Hepatocyte (in vitro differentiated cells): ENCODE measurements around the gene ALK. TPM values are rescaled to one million over a fixed set of nuclear protein-coding genes. Genes with fewer than 3 reads are reported as not detected.

ENCODE experiments used
- DNase-seq: peaks from one replicate; pipeline ENCODE4 v3.0.0-alpha.2; 2016; ENCODE audit warnings: low spot score
- H2AFZ ChIP-seq: fragments of 200-600 bp; sonication (generic); 2 replicates; pipeline ENCODE4 v1.6.0; 2016; ENCODE audit warnings: antibody characterized with exemption, mild to moderate bottlenecking
- H3K27ac ChIP-seq: fragments of 200-600 bp; sonication (generic); 2 replicates; pipeline ENCODE4 v1.5.1; 2016; ENCODE audit warnings: mild to moderate bottlenecking
- H3K27me3 ChIP-seq: fragments of 200-600 bp; sonication (generic); 2 replicates; pipeline ENCODE4 v1.6.1; 2016
- H3K36me3 ChIP-seq: fragments of 200-600 bp; sonication (generic); replicated peaks from 2 replicates; pipeline ENCODE4 v1.5.1; 2016; ENCODE audit warnings: low read depth; ENCODE audit not compliant: insufficient read depth
- H3K4me1 ChIP-seq: fragments of 200-600 bp; sonication (generic); 2 replicates; pipeline ENCODE4 v1.5.1; 2016; ENCODE audit warnings: mild to moderate bottlenecking, moderate library complexity; ENCODE audit not compliant: insufficient read depth
- H3K4me2 ChIP-seq: fragments of 200-600 bp; sonication (generic); 2 replicates; pipeline ENCODE4 v1.6.0; 2016
- H3K4me3 ChIP-seq: fragments of 200-600 bp; sonication (generic); 2 replicates; pipeline ENCODE4 v1.5.1; 2016; ENCODE audit warnings: mild to moderate bottlenecking
- H3K79me2 ChIP-seq: fragments of 200-600 bp; sonication (generic); 2 replicates; pipeline ENCODE4 v1.6.0; 2017; ENCODE audit warnings: mild to moderate bottlenecking
- H3K9me2 ChIP-seq: fragments of 200-600 bp; sonication (generic); replicated peaks from 2 replicates; pipeline ENCODE4 v1.6.0; 2017; ENCODE audit warnings: mild to moderate bottlenecking; ENCODE audit not compliant: insufficient read depth
- H3K9me3 ChIP-seq: fragments of 200-600 bp; sonication (generic); 2 replicates; pipeline ENCODE4 v1.5.1; 2016; ENCODE audit warnings: low read depth, mild to moderate bottlenecking
- H4K20me1 ChIP-seq: fragments of 200-600 bp; sonication (generic); 2 replicates; pipeline ENCODE4 v1.6.0; 2016; ENCODE audit warnings: mild to moderate bottlenecking; ENCODE audit not compliant: insufficient read depth, poor library complexity, severe bottlenecking
- CTCF ChIP-seq: fragments of 200-600 bp; sonication (generic); IDR thresholded peaks from 2 replicates; pipeline ENCODE4 v1.5.1; 2016; ENCODE audit warnings: antibody characterized with exemption, mild to moderate bottlenecking; ENCODE audit not compliant: poor library complexity
- EZH2 ChIP-seq: fragments of 200-600 bp; sonication (generic); IDR thresholded peaks from 2 replicates; pipeline ENCODE4 v1.6.1; 2016; ENCODE audit warnings: antibody characterized with exemption, mild to moderate bottlenecking, borderline replicate concordance
- EZH2phosphoT487 ChIP-seq: fragments of 200-600 bp; sonication (generic); IDR thresholded peaks from one replicate; pipeline ENCODE4 v1.6.1; 2018; ENCODE audit warnings: antibody characterized with exemption, mild to moderate bottlenecking, low read depth, moderate library complexity; ENCODE audit not compliant: unreplicated experiment, severe bottlenecking
- WGBS: methylation state at CpG from one replicate; pipeline ENCODE4 v1.1.6; 2016; ENCODE audit warnings: low lambda C conversion rate; ENCODE audit errors: missing lambda C conversion rate; 5-methylcytosine and 5-hydroxymethylcytosine counted together
- polyA plus RNA-seq: library from polyadenylated mRNA; unstranded; fragments of >200 nt; fragmentation: Nextera tagmentation; extraction: Ambion mirVana; gene quantifications from 2 replicates; pipeline ENCODE4 v1.2.1, GENCODE V29; 2016
- total RNA-seq: library from RNA; depleted of rRNA; stranded (reverse); fragments of >200 nt; gene quantifications from 2 replicates; pipeline ENCODE4 v1.2.3, GENCODE V29; 2014

The ALK gene
- total and polyA plus RNA-seq, 2 experiments from 2014 or later = 0.16 to 0.27 TPM

GRCh38 chr2:29417630-29418029 is 503.8 kb downstream of the ALK start:
- DNase-seq = no peak
- Histone ChIP-seq H3K9me2 (no peaks in the 10 kb centered on the region), H3K4me2 (no peak overlapping the region), H4K20me1 (no peaks in the 10 kb centered on the region), H3K27me3 (no peaks in the 10 kb centered on the region), H3K9me3 (no peaks in the 10 kb centered on the region), H3K27ac (no peak overlapping the region), H2AFZ (no peak overlapping the region), H3K79me2 (no peaks in the 10 kb centered on the region), H3K4me1 (peaks cover 9% of the 10 kb centered on the region), H3K36me3 (no peaks in the 10 kb centered on the region), H3K4me3 (no peak overlapping the region)
- 83% methylated on average over 6 of the region's 6 CpGs for WGBS
- TF ChIP-seq EZH2 = no peak
- TF ChIP-seq CTCF = no peak
- no peak for TF ChIP-seq EZH2phosphoT487

- Histone ChIP-seq H3K4me1 (no peaks in the 10 kb centered on the region), H3K9me2 (no peaks in the 10 kb centered on the region), H4K20me1 (no peaks in the 10 kb centered on the region), H3K9me3 (no peaks in the 10 kb centered on the region), H3K27ac (no peak overlapping the region), H3K4me2 (no peak overlapping the region), H3K36me3 (no peaks in the 10 kb centered on the region), H3K79me2 (no peaks in the 10 kb centered on the region), H2AFZ (no peak overlapping the region), H3K27me3 (no peaks in the 10 kb centered on the region), H3K4me3 (no peak overlapping the region)
- WGBS = 93% methylated on average over 1 of the region's 1 CpG
- no peak for DNase-seq
- TF ChIP-seq CTCF (no peak), EZH2 (no peak), EZH2phosphoT487 (no peak)
Measured at GRCh38 chr2:29412197-29412925, 509.0 kb downstream of the ALK start.

GRCh38 chr2:29405707-29406106 is 515.7 kb downstream of the ALK start:
- no peaks in the 10 kb centered on the region for H3K4me1 ChIP-seq
- no peak overlapping the region for H2AFZ ChIP-seq
- H3K9me3 ChIP-seq = no peaks in the 10 kb centered on the region
- 62% methylated on average over 2 of the region's 2 CpGs for WGBS
- no peak overlapping the region for H3K27ac ChIP-seq
- H3K4me3 ChIP-seq = no peak overlapping the region
- no peaks in the 10 kb centered on the region for H4K20me1 ChIP-seq
- no peaks in the 10 kb centered on the region for H3K36me3 ChIP-seq
- TF ChIP-seq CTCF (no peak), EZH2 (no peak), EZH2phosphoT487 (no peak)
- no peaks in the 10 kb centered on the region for H3K27me3 ChIP-seq
- DNase-seq = no peak
- H3K4me2 ChIP-seq = no peak overlapping the region
- no peaks in the 10 kb centered on the region for H3K79me2 ChIP-seq
- no peaks in the 10 kb centered on the region for H3K9me2 ChIP-seq
